Activated naive CD8-positive, alpha-beta T cell treated with anti-CD3 and anti-CD28 coated beads, Interleukin-2, amount 50 U/mL, for 24 hours (primary cell): ENCODE results near the gene KPNA5.
"Not testable (repeated sequence)": the region's sequence is repeated elsewhere in the genome, so short reads cannot be mapped to it uniquely, and the experiment has no call there.

Experiments
- ATAC-seq: fragments of 150-1000 bp; cut with Tn5 transposase; one replicate; pipeline ENCODE4 v1.10.0; 2021
- DNase-seq: peaks from one replicate; pipeline ENCODE4 v3.0.0; 2021
- H3K27ac Mint-ChIP-seq: one replicate; pipeline ENCODE4 v1.8.0; 2021; ENCODE audit warnings: mild to moderate bottlenecking, mixed read lengths
- H3K27me3 Mint-ChIP-seq: one replicate; pipeline ENCODE4 v1.8.0; 2021; ENCODE audit warnings: mixed read lengths
- H3K36me3 Mint-ChIP-seq: one replicate; pipeline ENCODE4 v1.8.0; 2021; ENCODE audit warnings: low read depth, mixed read lengths
- H3K4me1 Mint-ChIP-seq: one replicate; pipeline ENCODE4 v1.8.0; 2021; ENCODE audit warnings: mixed read lengths
- H3K4me3 Mint-ChIP-seq: one replicate; pipeline ENCODE4 v1.8.0; 2021; ENCODE audit warnings: mild to moderate bottlenecking, moderate library complexity, mixed read lengths
- H3K9me3 Mint-ChIP-seq: one replicate; pipeline ENCODE4 v1.8.0; 2021; ENCODE audit warnings: mixed read lengths

Gene KPNA5

DNA sequence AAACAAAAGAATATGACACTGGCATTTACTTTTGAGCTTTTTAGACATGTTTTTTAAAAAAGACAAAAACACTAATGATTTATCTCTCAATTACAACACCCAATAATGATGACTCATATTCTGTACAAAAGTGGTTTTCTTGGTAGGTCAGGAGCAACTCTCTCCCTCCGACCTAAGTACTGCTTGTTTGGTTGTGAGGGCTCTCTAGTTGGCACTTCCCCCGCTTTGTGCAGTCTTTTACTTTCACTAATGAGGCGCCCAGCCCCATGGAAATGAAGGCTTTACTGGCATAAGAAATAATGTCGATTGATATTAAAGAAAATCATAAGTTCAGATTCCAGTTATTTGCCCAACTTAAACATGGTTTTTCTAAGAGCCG is 1.3 kb downstream of the KPNA5 start:
- Mint-ChIP-seq H3K27ac (peak overlapping the region; percentile 81), H3K4me1 (peaks cover 41% of the 10 kb centered on the region), H3K4me3 (peak overlapping the region; percentile 93), H3K9me3 (no peaks in the 10 kb centered on the region), H3K27me3 (no peaks in the 10 kb centered on the region), H3K36me3 (peaks cover 25% of the 10 kb centered on the region)
- DNase-seq (peak; percentile 45), ATAC-seq (peak; percentile 47)

DNA sequence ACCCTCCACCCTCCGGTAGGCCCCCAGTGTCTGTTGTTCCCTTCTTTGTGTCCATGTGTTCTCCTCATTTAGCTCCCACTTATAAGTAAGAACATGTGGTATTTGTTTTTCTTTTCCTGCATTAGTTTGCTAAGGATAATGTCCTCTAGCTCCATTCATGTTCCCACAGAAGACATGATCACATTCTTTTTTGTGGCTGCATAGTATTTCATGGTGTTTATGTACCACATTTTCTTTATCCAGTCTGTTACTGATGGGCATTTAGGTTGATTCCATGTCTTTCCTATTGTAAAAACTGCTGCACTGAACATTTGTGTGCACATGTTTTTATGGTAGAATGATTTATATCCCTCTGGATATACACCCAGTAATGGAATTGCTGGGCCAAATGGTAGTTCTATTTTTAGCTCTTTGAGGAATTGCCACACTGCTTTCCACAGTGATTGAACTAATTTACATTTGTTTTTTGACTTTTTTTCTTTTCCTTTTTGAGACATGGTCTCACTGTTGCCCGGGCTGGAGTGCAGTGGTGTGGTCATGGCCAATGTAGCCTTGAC is 4.5 kb downstream of the KPNA5 start:
- no peaks in the 10 kb centered on the region for H3K9me3 Mint-ChIP-seq
- H3K27me3 Mint-ChIP-seq: no peaks in the 10 kb centered on the region
- DNase-seq: no peak
- peaks cover 28% of the 10 kb centered on the region for H3K36me3 Mint-ChIP-seq
- H3K4me3 Mint-ChIP-seq: no peak overlapping the region
- no peak for ATAC-seq
- H3K27ac Mint-ChIP-seq: no peak overlapping the region
- peaks cover 47% of the 10 kb centered on the region for H3K4me1 Mint-ChIP-seq

DNA sequence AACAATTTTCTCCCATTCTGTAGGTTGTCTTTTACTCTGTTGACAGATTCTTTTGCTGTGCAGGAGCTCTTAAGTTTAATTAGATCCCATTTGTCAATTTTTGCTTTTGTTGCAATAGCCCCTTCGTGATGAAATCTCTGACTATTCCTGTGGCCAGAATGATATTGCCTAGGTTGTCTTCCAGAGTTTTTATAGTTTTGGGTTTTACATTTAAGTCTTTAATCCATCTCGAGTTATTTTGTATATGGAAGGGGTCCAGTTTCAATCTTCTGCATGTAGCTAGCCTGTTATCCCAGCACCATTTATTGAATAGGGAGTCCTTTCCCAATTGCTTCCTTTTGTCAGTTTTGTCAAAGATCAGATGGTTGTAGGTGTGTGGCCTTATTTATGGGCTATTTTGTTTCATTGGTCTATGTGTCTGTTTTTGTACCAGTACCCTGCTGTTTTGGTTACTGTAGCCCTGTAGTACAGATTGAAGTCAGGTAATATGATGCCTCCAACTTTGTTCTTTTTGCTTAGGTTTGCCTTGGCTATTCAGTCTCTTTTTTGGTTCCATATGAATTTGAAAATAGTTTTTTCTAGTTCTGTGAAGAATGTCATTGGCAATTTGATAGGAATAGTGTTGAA is 5.6 kb downstream of the KPNA5 start:
- not testable (repeated sequence) for H3K27ac Mint-ChIP-seq

GRCh38 chr6:116691154-116691553 is 10.1 kb downstream of the KPNA5 start:
- Mint-ChIP-seq H3K36me3 (peaks cover 30% of the 10 kb centered on the region), H3K4me3 (no peak overlapping the region), H3K4me1 (peaks cover 42% of the 10 kb centered on the region), H3K27me3 (no peaks in the 10 kb centered on the region), H3K9me3 (peaks cover 3% of the 10 kb centered on the region), H3K27ac (no peak overlapping the region)
- DNase-seq: no peak
- no peak for ATAC-seq

More for the DNA sequence above, 5.6 kb downstream of the KPNA5 start:
- Mint-ChIP-seq H3K4me1 (peaks cover 46% of the 10 kb centered on the region), H3K36me3 (peaks cover 32% of the 10 kb centered on the region)
- ATAC-seq, DNase-seq, H3K9me3 Mint-ChIP-seq, H3K4me3 Mint-ChIP-seq, H3K27me3 Mint-ChIP-seq: not testable (repeated sequence)

- ATAC-seq, H3K27ac Mint-ChIP-seq, DNase-seq, H3K4me3 Mint-ChIP-seq, H3K27me3 Mint-ChIP-seq, H3K9me3 Mint-ChIP-seq: not testable (repeated sequence)
- peaks cover 28% of the 10 kb centered on the region for H3K36me3 Mint-ChIP-seq
- H3K4me1 Mint-ChIP-seq: peaks cover 37% of the 10 kb centered on the region
Measured at GRCh38 chr6:116692873-116693272, 11.9 kb downstream of the KPNA5 start.

DNA sequence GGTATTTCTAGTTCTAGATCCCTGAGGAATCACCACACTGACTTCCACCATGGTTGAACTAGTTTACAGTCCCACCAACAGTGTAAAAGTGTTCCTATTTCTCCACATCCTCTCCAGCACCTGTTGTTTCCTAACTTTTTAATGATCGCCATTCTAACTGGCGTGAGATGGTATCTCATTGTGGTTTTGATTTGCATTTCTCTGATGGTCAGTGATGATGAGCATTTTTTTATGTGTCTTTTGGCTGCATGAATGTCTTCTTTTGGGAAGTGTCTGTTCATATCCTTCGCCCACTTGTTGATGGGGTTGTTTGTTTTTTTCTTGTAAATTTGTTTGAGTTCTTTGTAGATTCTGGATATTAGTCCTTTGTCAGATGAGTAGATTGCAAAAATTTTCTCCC is 12.3 kb downstream of the KPNA5 start:
- not testable (repeated sequence) for H3K27me3 Mint-ChIP-seq, H3K9me3 Mint-ChIP-seq, DNase-seq, H3K4me3 Mint-ChIP-seq, H3K27ac Mint-ChIP-seq, ATAC-seq
- H3K36me3 Mint-ChIP-seq: peaks cover 31% of the 10 kb centered on the region
- peaks cover 33% of the 10 kb centered on the region for H3K4me1 Mint-ChIP-seq

DNA sequence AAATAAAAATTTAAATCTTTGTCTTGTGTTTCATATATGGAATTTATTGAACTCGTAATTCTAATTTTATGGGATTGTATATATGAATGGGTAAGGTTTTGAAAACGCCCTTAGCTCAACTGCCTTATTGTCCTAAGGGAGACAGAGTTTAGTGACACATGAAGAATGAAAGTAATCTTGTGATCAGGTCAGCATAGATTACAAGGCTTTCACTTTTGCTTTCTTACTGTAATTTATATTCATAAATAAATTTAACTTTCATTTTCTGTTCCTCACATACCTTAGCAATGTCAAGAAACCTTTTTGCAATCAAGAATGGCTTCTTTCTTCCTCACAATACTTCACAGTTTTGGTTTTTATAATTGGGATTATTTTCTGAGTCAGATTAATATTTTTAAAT is 14.4 kb downstream of the KPNA5 start:
- Mint-ChIP-seq H3K27ac (no peak overlapping the region), H3K4me3 (no peak overlapping the region), H3K9me3 (peaks cover 3% of the 10 kb centered on the region), H3K4me1 (peaks cover 30% of the 10 kb centered on the region), H3K27me3 (no peaks in the 10 kb centered on the region), H3K36me3 (peaks cover 36% of the 10 kb centered on the region)
- DNase-seq (no peak), ATAC-seq (peak; percentile 80)

DNA sequence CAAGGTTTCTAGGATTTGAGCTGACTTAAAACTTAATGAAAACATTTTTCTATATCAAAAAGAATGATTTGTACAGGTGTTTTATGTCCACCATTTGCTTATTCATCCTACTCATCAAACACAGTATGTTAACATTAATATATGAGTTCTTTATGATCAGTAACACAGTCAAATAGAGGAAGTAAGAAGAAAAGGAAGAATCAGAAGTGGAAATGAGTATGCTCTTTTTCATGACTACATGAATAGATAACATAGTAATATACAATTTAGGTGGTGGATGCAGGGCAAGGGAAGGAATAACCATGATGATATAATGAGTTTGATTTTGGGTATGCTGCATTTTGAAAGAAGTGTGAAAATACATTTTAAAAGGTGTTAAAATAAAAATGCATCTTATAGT is 16.5 kb downstream of the KPNA5 start:
- ATAC-seq (no peak), DNase-seq (no peak)
- Mint-ChIP-seq H3K4me3 (no peak overlapping the region), H3K27me3 (no peaks in the 10 kb centered on the region), H3K9me3 (peaks cover 3% of the 10 kb centered on the region), H3K27ac (peak overlapping the region; percentile 17), H3K4me1 (peaks cover 30% of the 10 kb centered on the region), H3K36me3 (peaks cover 29% of the 10 kb centered on the region)

DNA sequence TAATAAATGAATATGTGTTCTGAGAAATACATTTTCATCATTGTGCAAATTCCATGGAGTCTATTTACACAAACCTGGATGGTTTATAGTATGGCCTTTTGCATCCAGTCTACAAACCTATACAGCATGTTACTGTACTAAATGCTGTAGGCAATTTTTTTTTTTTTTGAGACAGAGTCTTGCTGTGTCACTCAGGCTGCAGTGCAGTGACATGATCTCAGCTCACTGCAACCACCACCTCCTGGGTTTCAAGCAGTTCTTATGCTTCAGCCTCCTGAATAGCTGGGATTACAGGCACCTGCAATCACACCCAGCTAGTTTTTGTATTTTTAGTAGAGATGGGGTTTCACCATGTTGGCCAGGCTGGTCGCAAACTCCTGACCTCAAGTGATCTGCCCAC is 22.9 kb downstream of the KPNA5 start:
- not testable (repeated sequence) for DNase-seq, H3K27me3 Mint-ChIP-seq, H3K4me3 Mint-ChIP-seq, H3K4me1 Mint-ChIP-seq, H3K27ac Mint-ChIP-seq, H3K9me3 Mint-ChIP-seq, ATAC-seq
- peaks cover 35% of the 10 kb centered on the region for H3K36me3 Mint-ChIP-seq

DNA sequence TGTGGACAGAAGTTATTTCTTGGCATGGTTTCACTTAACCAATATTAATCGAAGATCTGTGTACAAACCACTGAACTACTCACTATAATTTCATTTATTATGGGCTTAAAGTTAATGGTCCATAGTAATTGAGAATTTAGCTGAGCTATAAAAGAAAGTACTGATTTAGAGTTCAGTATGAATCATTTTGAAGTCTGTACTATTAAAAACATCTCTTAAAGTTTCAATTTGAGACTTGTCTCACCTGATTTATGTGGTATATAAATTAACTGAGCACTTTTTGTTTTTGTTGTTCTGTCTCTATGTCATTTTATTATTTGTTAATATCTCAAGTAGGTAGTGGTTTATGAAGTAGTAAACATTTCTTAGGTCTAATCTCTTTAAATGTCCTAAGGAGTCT is 24.9 kb downstream of the KPNA5 start:
- H3K4me1 Mint-ChIP-seq: no peaks in the 10 kb centered on the region
- no peaks in the 10 kb centered on the region for H3K27me3 Mint-ChIP-seq
- no peaks in the 10 kb centered on the region for H3K9me3 Mint-ChIP-seq
- no peak overlapping the region for H3K4me3 Mint-ChIP-seq
- H3K27ac Mint-ChIP-seq: no peak overlapping the region
- H3K36me3 Mint-ChIP-seq: peaks cover 36% of the 10 kb centered on the region
- DNase-seq (no peak), ATAC-seq (no peak)

DNA sequence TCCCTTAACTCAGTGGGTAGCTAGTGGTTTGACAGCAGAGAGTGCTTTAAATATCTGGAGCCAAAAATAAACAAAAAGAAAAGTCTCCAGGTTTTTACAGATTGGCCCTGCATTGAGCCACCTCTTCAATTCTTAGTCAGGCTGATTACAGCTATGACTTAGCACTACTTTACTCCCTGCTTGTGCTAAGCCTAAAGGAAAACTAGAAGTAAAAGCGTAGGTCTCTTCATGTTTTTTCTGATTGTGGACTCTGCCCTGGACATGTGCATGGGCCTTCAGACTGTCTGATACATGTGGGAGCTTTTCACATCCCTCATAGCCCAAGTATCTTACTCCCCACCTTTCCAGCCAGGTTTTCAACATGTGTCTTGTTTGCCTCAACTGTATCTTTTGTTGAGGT is 33.3 kb downstream of the KPNA5 start:
- no peak overlapping the region for H3K27ac Mint-ChIP-seq
- DNase-seq (no peak), ATAC-seq (no peak)
- H3K4me3 Mint-ChIP-seq: no peak overlapping the region
- H3K9me3 Mint-ChIP-seq: no peaks in the 10 kb centered on the region
- peaks cover 44% of the 10 kb centered on the region for H3K36me3 Mint-ChIP-seq
- H3K27me3 Mint-ChIP-seq: no peaks in the 10 kb centered on the region
- H3K4me1 Mint-ChIP-seq: peaks cover 4% of the 10 kb centered on the region

DNA sequence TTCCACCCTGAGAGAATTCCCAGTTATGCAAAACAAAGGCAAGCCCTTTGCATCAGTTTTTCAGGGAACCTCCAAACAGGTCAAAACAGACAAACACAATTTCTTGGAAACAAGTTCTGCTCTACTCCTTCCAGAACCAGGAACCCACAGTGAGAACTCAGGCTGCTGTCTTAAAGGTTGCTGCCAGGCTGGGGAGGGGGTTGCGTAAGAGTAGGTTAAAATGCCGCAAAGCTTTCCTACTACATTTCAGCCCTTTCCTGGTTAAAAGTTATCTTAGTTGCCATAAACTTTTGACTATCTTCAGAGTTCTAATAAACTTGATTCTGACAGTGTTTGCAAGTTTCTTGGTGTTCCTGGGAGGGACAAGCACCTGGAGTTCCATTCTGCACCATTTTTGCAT is 33.8 kb downstream of the KPNA5 start:
- peaks cover 4% of the 10 kb centered on the region for H3K4me1 Mint-ChIP-seq
- H3K27me3 Mint-ChIP-seq: no peaks in the 10 kb centered on the region
- no peaks in the 10 kb centered on the region for H3K9me3 Mint-ChIP-seq
- H3K4me3 Mint-ChIP-seq: no peak overlapping the region
- no peak overlapping the region for H3K27ac Mint-ChIP-seq
- ATAC-seq (no peak), DNase-seq (no peak)
- H3K36me3 Mint-ChIP-seq: peaks cover 47% of the 10 kb centered on the region

GRCh38 chr6:116726947-116727346 is 45.9 kb downstream of the KPNA5 start:
- peaks cover 63% of the 10 kb centered on the region for H3K36me3 Mint-ChIP-seq
- ATAC-seq: no peak
- no peaks in the 10 kb centered on the region for H3K4me1 Mint-ChIP-seq

DNA sequence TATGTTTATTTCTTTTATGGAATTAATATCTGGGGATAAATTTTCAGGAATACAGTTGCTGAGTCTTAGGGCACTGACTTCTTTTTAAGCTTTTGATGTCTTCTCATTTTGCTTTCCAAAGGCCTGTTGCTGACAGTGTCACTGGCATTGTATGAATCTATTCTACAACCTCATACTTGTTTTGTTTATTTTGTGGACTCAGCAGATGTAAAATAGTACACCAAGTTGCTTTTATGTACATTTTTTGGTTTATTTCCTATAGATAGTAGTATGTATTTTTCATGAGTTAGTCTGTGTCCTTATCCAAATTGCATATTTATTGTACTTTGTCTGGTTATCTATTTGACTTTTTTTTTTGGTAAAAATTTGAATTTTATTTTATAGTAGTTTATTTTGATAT is 49.5 kb downstream of the KPNA5 start:
- Mint-ChIP-seq H3K9me3 (peaks cover 1% of the 10 kb centered on the region), H3K27me3 (no peaks in the 10 kb centered on the region), H3K27ac (no peak overlapping the region), H3K36me3 (peaks cover 59% of the 10 kb centered on the region), H3K4me3 (no peak overlapping the region), H3K4me1 (no peaks in the 10 kb centered on the region)
- DNase-seq: no peak
- no peak for ATAC-seq

More at GRCh38 chr6:116726947-116727346, 45.9 kb downstream of the KPNA5 start:
- no peak for DNase-seq
- H3K4me3 Mint-ChIP-seq: no peak overlapping the region
- no peaks in the 10 kb centered on the region for H3K9me3 Mint-ChIP-seq
- no peaks in the 10 kb centered on the region for H3K27me3 Mint-ChIP-seq
- H3K27ac Mint-ChIP-seq: no peak overlapping the region

DNA sequence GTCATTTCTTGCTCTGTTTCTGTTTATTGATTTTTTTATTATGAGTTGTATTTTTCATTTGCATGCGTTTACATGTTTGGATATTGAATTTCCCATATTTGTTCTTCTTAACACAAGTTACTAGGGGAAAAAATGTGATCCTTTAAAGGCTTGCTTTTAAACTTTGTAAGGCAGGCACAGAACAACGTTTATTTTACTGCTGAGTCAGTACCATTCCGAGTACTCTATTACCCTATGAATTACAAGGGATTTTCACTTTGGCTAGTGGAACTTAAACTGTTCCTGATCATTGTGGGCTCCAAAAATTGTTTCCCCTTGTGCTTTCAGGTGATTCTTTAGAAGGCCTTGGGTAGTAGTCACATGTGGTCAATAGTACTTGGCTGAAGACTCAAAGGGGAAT is 56.0 kb downstream of the KPNA5 start:
- Mint-ChIP-seq H3K36me3 (peaks cover 41% of the 10 kb centered on the region), H3K27me3 (no peaks in the 10 kb centered on the region), H3K4me1 (no peaks in the 10 kb centered on the region), H3K4me3 (no peak overlapping the region), H3K9me3 (peaks cover 23% of the 10 kb centered on the region), H3K27ac (no peak overlapping the region)
- DNase-seq (no peak), ATAC-seq (no peak)

GRCh38 chr6:116740486-116740885 is 59.5 kb downstream of the KPNA5 start:
- Mint-ChIP-seq H3K9me3 (peaks cover 41% of the 10 kb centered on the region), H3K36me3 (peaks cover 25% of the 10 kb centered on the region)
- not testable (repeated sequence) for H3K4me3 Mint-ChIP-seq, H3K27ac Mint-ChIP-seq, H3K27me3 Mint-ChIP-seq, ATAC-seq, DNase-seq, H3K4me1 Mint-ChIP-seq
